Ureter (tissue), 1 donor: ENCODE data around the gene SORCS2. TPM values are rescaled to one million over a fixed set of nuclear protein-coding genes. Genes with fewer than 3 reads are reported as not detected.

Source experiments
- DNase-seq: peaks from one replicate; pipeline ENCODE4 v3.0.0-alpha.2; 2020; ENCODE audit warnings: low spot score
- total RNA-seq: library from RNA; stranded (reverse); gene quantifications from one replicate; pipeline ENCODE4 v1.2.4, GENCODE V29; 2023
- donor health status: DM: yes; HTN: yes; CAD: no.

Gene SORCS2
- total RNA-seq, 1 donor from 2014 or later = 2.8 TPM

- DNase-seq = peak; percentile 41
Measured at GRCh38 chr4:7426525-7427171, 234.3 kb downstream of the SORCS2 start.

- no peak for DNase-seq
Measured at GRCh38 chr4:7427361-7427760, 235.0 kb downstream of the SORCS2 start.

- no peak for DNase-seq
Measured at GRCh38 chr4:7427831-7428260, 235.5 kb downstream of the SORCS2 start.

- peak; percentile 32 for DNase-seq
Measured at GRCh38 chr4:7428261-7429068, 236.1 kb downstream of the SORCS2 start.

- DNase-seq = no peak
Measured at GRCh38 chr4:7429069-7429416, 236.7 kb downstream of the SORCS2 start.

GRCh38 chr4:7429601-7430078 is 237.3 kb downstream of the SORCS2 start:
- DNase-seq = peak; percentile 28

- no peak for DNase-seq
Measured at GRCh38 chr4:7430368-7430964, 238.1 kb downstream of the SORCS2 start.

- no peak for DNase-seq
Measured at GRCh38 chr4:7430965-7431695, 238.8 kb downstream of the SORCS2 start.

GRCh38 chr4:7431696-7432530 is 239.6 kb downstream of the SORCS2 start:
- DNase-seq = no peak

GRCh38 chr4:7432531-7433375 is 240.4 kb downstream of the SORCS2 start:
- DNase-seq = no peak

- no peak for DNase-seq
Measured at GRCh38 chr4:7433376-7434140, 241.2 kb downstream of the SORCS2 start.

- DNase-seq = no peak
Measured at GRCh38 chr4:7434141-7434765, 241.9 kb downstream of the SORCS2 start.

- no peak for DNase-seq
Measured at GRCh38 chr4:7434766-7435150, 242.4 kb downstream of the SORCS2 start, which contains the start of gene PSAPL1. Gene PSAPL1 (minus strand): TSS chr4:7434930. CDS start chr4:7434879, 51 bp downstream.

- DNase-seq = no peak
Measured at GRCh38 chr4:7435471-7436061, 243.2 kb downstream of the SORCS2 start.

GRCh38 chr4:7436256-7436655 is 243.9 kb downstream of the SORCS2 start:
- DNase-seq = no peak

GRCh38 chr4:7439699-7440098 is 247.4 kb downstream of the SORCS2 start:
- no peak for DNase-seq

- no peak for DNase-seq
Measured at GRCh38 chr4:7441201-7441600, 248.9 kb downstream of the SORCS2 start.

GRCh38 chr4:7442574-7443162 is 250.3 kb downstream of the SORCS2 start:
- no peak for DNase-seq
